ENCODE results near the gene CYP4F12. TPM values are rescaled to one million over a fixed set of nuclear protein-coding genes. Genes with fewer than 3 reads are reported as not detected.

CYP4F12 gene
- total RNA-seq, 2 donors from 2014 or later = 0.16 TPM; not detected in 1

DNA sequence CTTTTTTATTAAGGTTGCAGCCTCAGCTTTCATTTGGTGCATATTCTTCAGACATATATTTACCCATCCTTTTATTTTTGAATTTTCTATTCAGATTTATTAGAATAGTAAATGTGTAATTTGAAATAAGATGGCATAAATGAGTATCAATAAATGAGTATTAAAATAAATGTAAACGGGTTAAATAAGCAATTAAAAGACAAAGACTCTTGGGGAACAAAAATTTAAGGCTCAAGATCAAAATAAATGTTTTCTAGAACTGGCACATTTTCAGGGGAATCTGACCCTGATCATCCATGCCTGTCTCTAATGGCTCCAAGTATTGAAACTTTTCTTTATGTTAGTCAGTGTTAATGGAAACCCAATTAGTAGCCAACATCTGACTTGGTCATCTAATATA, 67.9 kb downstream of the CYP4F12 start:
- DNase-seq = no peak
- Mint-ChIP-seq H3K9me3 (peaks cover 4 to 9% of the 10 kb centered on the region in 2 donors), H3K27ac (no peak overlapping the region), H3K36me3 (ENCODE audit: insufficient read depth in 2 of 2) (peaks cover 9 to 10% of the 10 kb centered on the region in 2 donors), H3K4me3 (no peak overlapping the region), H3K27me3 (ENCODE audit: low read depth) (peaks cover 27% of the 10 kb centered on the region), H3K4me1 (ENCODE audit: low read depth) (no peaks in the 10 kb centered on the region)
- ATAC-seq (replicated peaks in 1 of 2) = no peak

Other genes with a start within 250 kb of the CYP4F12 start
- gene WIZ, start 223.1 kb upstream of the CYP4F12 start, total RNA-seq = 10 to 100 TPM; 13.4 to 14.8 TPM
- 100 to 1,000 TPM; 112 to 128 TPM for gene RASAL3, start 208.5 kb upstream of the CYP4F12 start, total RNA-seq
- under 1 TPM in 1 of 2 donors, not detected in 1; 0.21 TPM for gene PGLYRP2, start 193.6 kb upstream of the CYP4F12 start, total RNA-seq
- gene CYP4F22, start 164.6 kb upstream of the CYP4F12 start, total RNA-seq = 1 to 10 TPM in 1 of 2 donors, under 1 TPM in 1; 0.84 to 1.2 TPM
- not detected for gene CYP4F8, start 57.9 kb upstream of the CYP4F12 start, total RNA-seq
- 1 to 10 TPM in 1 of 2 donors, under 1 TPM in 1; 0.30 to 1.7 TPM for gene CYP4F3, start 32.2 kb upstream of the CYP4F12 start, total RNA-seq
- not detected for gene OR10H2, start 54.9 kb downstream of the CYP4F12 start, total RNA-seq
- gene OR10H3, start 64.9 kb downstream of the CYP4F12 start, total RNA-seq = not detected
- gene OR10H5, start 114.6 kb downstream of the CYP4F12 start, total RNA-seq = not detected
- under 1 TPM in 1 of 2 donors, not detected in 1; 0.07 TPM for gene OR10H1, start 142.6 kb downstream of the CYP4F12 start, total RNA-seq
- under 1 TPM in 1 of 2 donors, not detected in 1; 0.19 TPM for gene CYP4F2, start 225.0 kb downstream of the CYP4F12 start, total RNA-seq

All from activated T-cell treated with anti-CD3 and anti-CD28 coated beads, Interleukin-2, amount 50 U/mL, for 72 hours (primary cell).